ENCODE data around the gene KCNJ6.

GRCh38 chr21:37670883-37671282, 245.4 kb downstream of the KCNJ6 start:
- TF ChIP-seq CTCF (IDR thresholded peaks at IDR 0.05 in 2 of 3, conservative IDR thresholded peaks at IDR 0.05 in 1 of 3; ENCODE audit: borderline replicate concordance in 1 of 3, insufficient read depth in 1 of 3, low read depth in 2 of 3, low read length in 2 of 3) (no peak), POLR2A (IDR thresholded peaks at IDR 0.05; ENCODE audit: borderline replicate concordance, extremely low read depth, insufficient read depth, insufficient read length) (no peak), EZH2 (IDR thresholded peaks at IDR 0.05) (no peak), CEBPB (IDR thresholded peaks at IDR 0.05; ENCODE audit: low read depth) (no peak), POLR2AphosphoS5 (IDR thresholded peaks at IDR 0.05; ENCODE audit: low read depth, low read length) (no peak)

All from HCT116 (cell line).